OCI-LY1 (cell line): Measurements from ENCODE around the gene TMEM178A.

Experiments
- H2AFZ ChIP-seq: fragments of 200-600 bp; sonication (generic), shearing (Covaris generic); 2 replicates; pipeline ENCODE4 v1.6.0; 2014; ENCODE audit warnings: antibody characterized with exemption, mild to moderate bottlenecking, low read length
- H3F3A ChIP-seq: fragments of 200-600 bp; sonication (generic), shearing (Covaris generic); 2 replicates; pipeline ENCODE4 v1.6.0; 2014; ENCODE audit warnings: mild to moderate bottlenecking, antibody characterized with exemption, low read length, moderate library complexity; ENCODE audit not compliant: insufficient read depth
- H3K27ac ChIP-seq: fragments of 200-600 bp; sonication (generic); 2 replicates; pipeline ENCODE4 v1.5.1; 2014; ENCODE audit warnings: low read length, mixed run types, mild to moderate bottlenecking, low read depth; ENCODE audit not compliant: poor library complexity, severe bottlenecking
- H3K27me3 ChIP-seq: fragments of 200-600 bp; sonication (generic); 2 replicates; pipeline ENCODE4 v1.6.0; 2014; ENCODE audit warnings: antibody characterized with exemption, mild to moderate bottlenecking, low read length, moderate library complexity; ENCODE audit not compliant: insufficient read depth
- H3K36me3 ChIP-seq: fragments of 200-600 bp; sonication (generic); 2 replicates; pipeline ENCODE4 v1.6.1; 2014; ENCODE audit warnings: mild to moderate bottlenecking, antibody characterized with exemption, low read length, moderate library complexity, mixed read lengths; ENCODE audit not compliant: insufficient read depth
- H3K4me1 ChIP-seq: fragments of 200-600 bp; sonication (generic); 2 replicates; pipeline ENCODE4 v1.5.1; 2014; ENCODE audit warnings: mild to moderate bottlenecking, low read length, moderate library complexity; ENCODE audit not compliant: insufficient read depth, severe bottlenecking
- H3K4me2 ChIP-seq: fragments of 200-600 bp; sonication (generic), shearing (Covaris generic); 2 replicates; pipeline ENCODE4 v1.6.1; 2014; ENCODE audit warnings: low read length
- H3K4me3 ChIP-seq: fragments of 200-600 bp; sonication (generic); 2 replicates; pipeline ENCODE4 v1.5.1; 2014; ENCODE audit warnings: low read length, low read depth, mild to moderate bottlenecking, mixed read lengths; ENCODE audit not compliant: poor library complexity, severe bottlenecking
- H3K79me2 ChIP-seq: fragments of 200-600 bp; shearing (Covaris generic); 2 replicates; pipeline ENCODE4 v1.6.1; 2016; ENCODE audit warnings: mixed run types, low read length, mixed read lengths; ENCODE audit not compliant: insufficient read depth
- H3K9ac ChIP-seq: fragments of 200-600 bp; sonication (generic), shearing (Covaris generic); 2 replicates; pipeline ENCODE4 v1.6.1; 2014; ENCODE audit warnings: mild to moderate bottlenecking, low read length, mixed read lengths
- H3K9me2 ChIP-seq: fragments of 200-600 bp; sonication (generic), shearing (Covaris generic); 2 replicates; pipeline ENCODE4 v1.6.1; 2014; ENCODE audit warnings: low read depth, mild to moderate bottlenecking, low read length, mixed read lengths
- H3K9me3 ChIP-seq: fragments of 200-600 bp; shearing (Covaris generic); 2 replicates; pipeline ENCODE4 v1.6.1; 2014; ENCODE audit warnings: low read length, mixed read lengths
- H4K20me1 ChIP-seq: fragments of 200-600 bp; sonication (generic), shearing (Covaris generic); 2 replicates; pipeline ENCODE4 v1.6.0; 2016; ENCODE audit warnings: mild to moderate bottlenecking, low read length; ENCODE audit not compliant: insufficient read depth
- EZH2 ChIP-seq: fragments of 200-600 bp; sonication (generic), shearing (Covaris generic); IDR thresholded peaks from 2 replicates; pipeline ENCODE4 v1.8.0; 2017; ENCODE audit warnings: borderline replicate concordance, mixed run types, mild to moderate bottlenecking, antibody characterized with exemption, low read length, moderate library complexity, mixed read lengths
- TF ChIP-seq, protein P1 (sequence below): fragments of 200-600 bp; sonication (generic), shearing (Covaris generic); IDR thresholded peaks from 2 replicates; pipeline ENCODE4 v1.5.1; 2017; ENCODE audit warnings: mild to moderate bottlenecking, antibody characterized with exemption, low read length, moderate library complexity, mixed read lengths

TMEM178A gene

DNA sequence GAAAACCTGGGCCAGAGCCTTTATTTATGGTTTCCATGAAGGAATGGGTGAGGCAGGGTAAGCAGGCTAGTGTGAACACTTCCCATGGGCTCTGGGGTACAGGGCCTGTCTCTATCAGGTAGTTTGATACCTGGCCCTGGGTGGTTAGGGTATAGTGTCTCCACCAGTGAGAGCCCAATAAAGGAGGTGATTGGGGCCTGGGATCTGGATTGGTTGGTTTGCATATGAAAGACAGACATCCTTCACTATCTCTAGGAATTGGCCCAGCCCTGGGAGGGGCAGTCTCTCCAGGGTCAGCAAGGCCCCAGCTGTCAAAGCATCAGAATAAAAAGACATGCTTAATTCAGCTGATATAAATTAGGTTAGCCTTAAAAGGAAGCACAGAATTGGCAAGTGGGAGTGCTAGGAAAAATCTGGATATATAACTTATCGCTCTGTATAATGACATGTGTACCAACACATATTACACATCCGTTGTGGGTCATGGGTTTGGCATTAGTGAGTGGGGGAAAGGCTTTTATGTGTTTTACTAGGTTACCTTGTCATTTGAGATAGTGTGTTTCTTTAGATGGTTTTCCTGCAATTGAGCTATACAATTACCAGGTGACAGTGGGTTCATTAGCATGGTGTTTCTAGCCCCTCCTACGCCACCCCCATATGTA lies 18.5 kb upstream of the TMEM178A start:
- H4K20me1 ChIP-seq, result no peaks in the 10 kb centered on the region
- no peak overlapping the region for H3K4me3 ChIP-seq
- H3K27ac ChIP-seq, result no peak overlapping the region
- H3K4me1 ChIP-seq, result no peaks in the 10 kb centered on the region
- H3K9me3 ChIP-seq, result no peaks in the 10 kb centered on the region
- no peak overlapping the region for H3K4me2 ChIP-seq
- H3K9ac ChIP-seq, result no peak overlapping the region
- no peaks in the 10 kb centered on the region for H3K36me3 ChIP-seq
- H3K79me2 ChIP-seq, result no peaks in the 10 kb centered on the region
- no peaks in the 10 kb centered on the region for H3F3A ChIP-seq
- H3K27me3 ChIP-seq, result no peaks in the 10 kb centered on the region
- no peak for TF ChIP-seq EZH2
- TF ChIP-seq, protein P1, sequence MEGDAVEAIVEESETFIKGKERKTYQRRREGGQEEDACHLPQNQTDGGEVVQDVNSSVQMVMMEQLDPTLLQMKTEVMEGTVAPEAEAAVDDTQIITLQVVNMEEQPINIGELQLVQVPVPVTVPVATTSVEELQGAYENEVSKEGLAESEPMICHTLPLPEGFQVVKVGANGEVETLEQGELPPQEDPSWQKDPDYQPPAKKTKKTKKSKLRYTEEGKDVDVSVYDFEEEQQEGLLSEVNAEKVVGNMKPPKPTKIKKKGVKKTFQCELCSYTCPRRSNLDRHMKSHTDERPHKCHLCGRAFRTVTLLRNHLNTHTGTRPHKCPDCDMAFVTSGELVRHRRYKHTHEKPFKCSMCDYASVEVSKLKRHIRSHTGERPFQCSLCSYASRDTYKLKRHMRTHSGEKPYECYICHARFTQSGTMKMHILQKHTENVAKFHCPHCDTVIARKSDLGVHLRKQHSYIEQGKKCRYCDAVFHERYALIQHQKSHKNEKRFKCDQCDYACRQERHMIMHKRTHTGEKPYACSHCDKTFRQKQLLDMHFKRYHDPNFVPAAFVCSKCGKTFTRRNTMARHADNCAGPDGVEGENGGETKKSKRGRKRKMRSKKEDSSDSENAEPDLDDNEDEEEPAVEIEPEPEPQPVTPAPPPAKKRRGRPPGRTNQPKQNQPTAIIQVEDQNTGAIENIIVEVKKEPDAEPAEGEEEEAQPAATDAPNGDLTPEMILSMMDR, result no peak
- no peaks in the 10 kb centered on the region for H3K9me2 ChIP-seq
- no peak overlapping the region for H2AFZ ChIP-seq

GRCh38 chr2:39648580-39648979 lies 17.1 kb upstream of the TMEM178A start:
- H3K4me2 ChIP-seq, result no peak overlapping the region

DNA sequence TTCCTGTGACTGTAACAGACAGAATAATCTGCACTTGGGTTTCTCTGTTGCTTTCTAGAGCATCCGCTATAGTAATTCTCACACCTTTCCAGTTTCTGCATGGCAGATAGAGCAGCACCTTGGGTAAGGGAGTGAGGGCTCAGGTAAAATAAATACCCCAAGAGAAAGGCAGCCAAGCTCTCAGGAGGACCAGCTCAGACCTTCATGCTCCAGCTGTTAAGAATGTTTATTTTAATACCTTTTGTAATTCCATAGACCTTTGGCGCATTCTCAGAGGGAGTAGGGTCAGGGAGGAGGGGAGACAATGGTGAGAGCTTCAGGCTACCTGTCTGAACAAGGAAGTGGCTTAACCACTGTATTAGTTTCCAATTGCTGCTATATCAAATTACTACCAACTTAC lies 16.2 kb upstream of the TMEM178A start:
- Histone ChIP-seq H3K79me2 (no peaks in the 10 kb centered on the region), H3K9ac (no peak overlapping the region), H4K20me1 (no peaks in the 10 kb centered on the region), H3K4me2 (no peak overlapping the region), H3K9me3 (peaks cover under 1% of the 10 kb centered on the region; the same call in 1 of the 2 replicates), H3K4me3 (no peak overlapping the region), H3K27ac (no peak overlapping the region), H3K36me3 (no peaks in the 10 kb centered on the region), H2AFZ (no peak overlapping the region), H3K27me3 (no peaks in the 10 kb centered on the region), H3F3A (no peaks in the 10 kb centered on the region), H3K9me2 (no peaks in the 10 kb centered on the region), H3K4me1 (no peaks in the 10 kb centered on the region)
- TF ChIP-seq, protein P1, result no peak
- no peak for TF ChIP-seq EZH2

More at GRCh38 chr2:39648580-39648979, 17.1 kb upstream of the TMEM178A start:
- Histone ChIP-seq H3K27ac (no peak overlapping the region), H3K4me3 (no peak overlapping the region), H2AFZ (no peak overlapping the region), H3K9me2 (no peaks in the 10 kb centered on the region), H3K9ac (no peak overlapping the region), H3K9me3 (no peaks in the 10 kb centered on the region), H3K27me3 (no peaks in the 10 kb centered on the region), H3K4me1 (no peaks in the 10 kb centered on the region), H3K79me2 (no peaks in the 10 kb centered on the region), H3K36me3 (no peaks in the 10 kb centered on the region), H4K20me1 (no peaks in the 10 kb centered on the region), H3F3A (no peaks in the 10 kb centered on the region)
- no peak for TF ChIP-seq EZH2
- TF ChIP-seq, protein P1, result no peak
